HAP-1 (cell line): ENCODE data around the gene ACOT7.
A peak's percentile ranks its signal among the peaks of the same experiment; 100 is the strongest.

Experiments used
- DNase-seq, 2 experiments: peaks; one replicate each; pipeline ENCODE4 v3.0.0-alpha.2; 2016 to 2020; ENCODE audit warnings: low spot score in 2 of 2
- H3K27me3 ChIP-seq: fragments of 250-450 bp; sonication (Bioruptor Pico); 2 replicates; pipeline ENCODE4 v1.5.1; 2020; ENCODE audit warnings: low read depth, mild to moderate bottlenecking, moderate library complexity
- H3K36me3 ChIP-seq: fragments of 250-450 bp; sonication (Bioruptor Pico); replicated peaks from 2 replicates; pipeline ENCODE4 v1.5.1; 2020; ENCODE audit warnings: mild to moderate bottlenecking
- H3K4me1 ChIP-seq: fragments of 250-450 bp; sonication (Bioruptor Pico); 2 replicates; pipeline ENCODE4 v1.5.1; 2020; ENCODE audit warnings: mild to moderate bottlenecking
- H3K4me3 ChIP-seq: fragments of 250-450 bp; sonication (Bioruptor Pico); 2 replicates; pipeline ENCODE4 v1.5.1; 2020; ENCODE audit warnings: mild to moderate bottlenecking, moderate library complexity
- H3K9me3 ChIP-seq: fragments of 250-450 bp; sonication (Bioruptor Pico); 2 replicates; pipeline ENCODE4 v1.5.1; 2020; ENCODE audit warnings: mild to moderate bottlenecking, moderate library complexity
- in situ Hi-C: fragments of 300-500 bp; cut with MboI; formaldehyde crosslinking; loops from 3 replicates; pipeline ENCODE4 v1.14.3; 2020; ENCODE audit warnings: low sequenced_read_pairs, inconsistent platforms, mixed read lengths

ACOT7 gene

GRCh38 chr1:6243053-6243834 lies 150.3 kb downstream of the ACOT7 start:
- no peak for DNase-seq
- Histone ChIP-seq H3K9me3 (no peaks in the 10 kb centered on the region), H3K4me3 (no peak overlapping the region), H3K27me3 (peaks cover 26% of the 10 kb centered on the region), H3K36me3 (no peaks in the 10 kb centered on the region), H3K4me1 (peaks cover 38% of the 10 kb centered on the region)
- in situ Hi-C loops, result no loop called here

GRCh38 chr1:6241887-6242740 lies 151.5 kb downstream of the ACOT7 start:
- H3K27me3 ChIP-seq, result peaks cover 26% of the 10 kb centered on the region

GRCh38 chr1:6241107-6241886 lies 152.3 kb downstream of the ACOT7 start:
- no peaks in the 10 kb centered on the region for H3K36me3 ChIP-seq
- H3K4me1 ChIP-seq, result peaks cover 39% of the 10 kb centered on the region
- DNase-seq, result no peak
- H3K4me3 ChIP-seq, result no peak overlapping the region
- in situ Hi-C loops, result no loop called here
- peaks cover under 1% of the 10 kb centered on the region; the same call in 1 of the 2 replicates for H3K9me3 ChIP-seq
- peaks cover 22% of the 10 kb centered on the region for H3K27me3 ChIP-seq

More at GRCh38 chr1:6241887-6242740, 151.5 kb downstream of the ACOT7 start:
- no peaks in the 10 kb centered on the region for H3K36me3 ChIP-seq
- no peaks in the 10 kb centered on the region for H3K9me3 ChIP-seq
- peaks cover 38% of the 10 kb centered on the region for H3K4me1 ChIP-seq
- in situ Hi-C loops, result no loop called here
- H3K4me3 ChIP-seq, result no peak overlapping the region
- peak in 1 of 2 experiments; percentile 72 for DNase-seq

DNA sequence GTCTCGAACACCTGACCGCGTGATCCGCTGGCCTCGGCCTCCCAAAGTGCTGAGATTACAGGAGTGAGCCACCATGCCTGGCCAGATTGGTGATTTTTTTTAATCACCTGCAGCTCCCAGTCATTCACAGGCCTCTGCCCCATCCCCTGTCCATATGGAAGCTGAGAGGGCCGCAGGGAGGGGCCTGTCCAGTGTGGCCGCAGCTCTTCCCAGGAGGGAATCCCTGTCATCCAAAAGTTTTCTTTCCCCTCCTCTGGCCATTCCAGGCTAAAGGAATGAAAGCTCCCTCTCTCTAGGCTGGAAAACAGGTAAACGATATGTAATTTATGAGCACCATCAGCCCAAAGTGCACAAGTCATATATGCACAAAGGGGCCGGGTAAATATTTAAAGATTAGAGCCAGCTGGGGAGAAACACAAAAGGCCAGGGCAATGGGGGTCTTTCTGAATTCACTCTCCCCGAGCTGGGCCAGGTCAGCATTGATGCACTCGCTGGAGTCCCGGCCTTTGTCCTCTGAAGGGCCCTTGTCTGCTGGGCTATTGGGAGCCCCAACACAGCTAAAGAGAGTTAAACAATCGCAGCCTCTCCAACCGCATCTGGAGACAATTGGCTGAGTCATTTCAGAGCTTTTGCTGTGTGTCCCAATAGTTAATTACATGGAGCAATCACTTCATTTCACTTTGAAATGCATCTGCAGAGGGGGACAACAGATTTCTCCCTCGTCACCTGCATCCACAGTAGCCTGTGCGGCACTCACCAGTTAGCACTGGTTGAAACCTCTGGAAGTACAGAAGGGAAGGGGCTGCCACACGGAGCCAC lies 153.4 kb downstream of the ACOT7 start:
- in situ Hi-C loops, result no loop called here
- H3K36me3 ChIP-seq, result no peaks in the 10 kb centered on the region
- peaks cover 2% of the 10 kb centered on the region; the same call in 1 of the 2 replicates for H3K9me3 ChIP-seq
- no peak overlapping the region for H3K4me3 ChIP-seq
- peaks cover 22% of the 10 kb centered on the region for H3K27me3 ChIP-seq
- H3K4me1 ChIP-seq, result peaks cover 42% of the 10 kb centered on the region
- peak; percentile 70 to 77 for DNase-seq

- Histone ChIP-seq H3K27me3 (peaks cover 17% of the 10 kb centered on the region), H3K36me3 (peaks cover 1% of the 10 kb centered on the region), H3K4me3 (no peak overlapping the region), H3K9me3 (peaks cover 2% of the 10 kb centered on the region; the same call in 1 of the 2 replicates), H3K4me1 (peaks cover 43% of the 10 kb centered on the region)
- DNase-seq, result peak; percentile 84 to 91
- in situ Hi-C loops, result no loop called here
Measured at GRCh38 chr1:6239213-6239752, 154.3 kb downstream of the ACOT7 start.

- H3K9me3 ChIP-seq, result peaks cover 2% of the 10 kb centered on the region; the same call in 1 of the 2 replicates
- peaks cover 47% of the 10 kb centered on the region for H3K4me1 ChIP-seq
- in situ Hi-C loops, result no loop called here
- no peak overlapping the region for H3K4me3 ChIP-seq
- H3K27me3 ChIP-seq, result peaks cover 3% of the 10 kb centered on the region
- H3K36me3 ChIP-seq, result peaks cover 23% of the 10 kb centered on the region
- DNase-seq, result no peak
Measured at GRCh38 chr1:6237093-6237492, 156.5 kb downstream of the ACOT7 start.

DNA sequence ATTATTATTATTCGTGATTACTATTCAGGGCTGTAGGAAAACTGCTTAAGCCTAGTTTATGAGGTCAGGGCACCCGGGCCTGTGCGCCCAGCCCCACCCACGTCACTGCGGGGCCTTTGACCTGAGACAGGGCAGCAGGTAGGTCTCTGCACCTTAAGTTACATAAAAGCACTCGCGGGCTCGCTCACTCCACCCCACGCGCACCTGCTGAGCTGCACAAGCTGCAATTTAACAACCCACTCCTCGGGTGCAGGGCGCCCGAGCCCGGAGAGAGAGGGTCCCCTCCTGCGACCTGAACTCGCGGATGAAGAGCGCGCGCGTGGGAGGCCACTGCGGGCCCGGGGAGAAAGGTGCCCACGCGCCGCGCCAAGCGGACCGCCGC lies 158.3 kb downstream of the ACOT7 start:
- in situ Hi-C loops, result no loop called here
- Histone ChIP-seq H3K27me3 (no peaks in the 10 kb centered on the region), H3K4me1 (peaks cover 31% of the 10 kb centered on the region), H3K4me3 (peak overlapping the region; percentile 73), H3K9me3 (peaks cover 2% of the 10 kb centered on the region; the same call in 1 of the 2 replicates), H3K36me3 (peaks cover 38% of the 10 kb centered on the region)
- no peak for DNase-seq

- DNase-seq, result no peak
- peaks cover 2% of the 10 kb centered on the region; the same call in 1 of the 2 replicates for H3K9me3 ChIP-seq
- in situ Hi-C loops, result no loop called here
- H3K4me1 ChIP-seq, result peaks cover 25% of the 10 kb centered on the region
- peaks cover 43% of the 10 kb centered on the region for H3K36me3 ChIP-seq
- no peaks in the 10 kb centered on the region for H3K27me3 ChIP-seq
- peak overlapping the region; percentile 73 for H3K4me3 ChIP-seq
Measured at GRCh38 chr1:6234502-6235295, 158.9 kb downstream of the ACOT7 start.

GRCh38 chr1:6233376-6233775 lies 160.2 kb downstream of the ACOT7 start:
- H3K36me3 ChIP-seq, result peaks cover 57% of the 10 kb centered on the region
- in situ Hi-C loops, result no loop called here
- DNase-seq, result no peak

GRCh38 chr1:6225651-6226050 lies 167.9 kb downstream of the ACOT7 start:
- Histone ChIP-seq H3K4me3 (no peak overlapping the region), H3K36me3 (peaks cover 100% of the 10 kb centered on the region), H3K27me3 (no peaks in the 10 kb centered on the region), H3K4me1 (no peaks in the 10 kb centered on the region), H3K9me3 (no peaks in the 10 kb centered on the region)
- in situ Hi-C loops, result no loop called here
- DNase-seq, result no peak

More at GRCh38 chr1:6233376-6233775, 160.2 kb downstream of the ACOT7 start:
- Histone ChIP-seq H3K4me3 (no peak overlapping the region; the same call in 1 of the 2 replicates), H3K4me1 (peaks cover 12% of the 10 kb centered on the region), H3K9me3 (peaks cover 2% of the 10 kb centered on the region; the same call in 1 of the 2 replicates), H3K27me3 (no peaks in the 10 kb centered on the region)

DNA sequence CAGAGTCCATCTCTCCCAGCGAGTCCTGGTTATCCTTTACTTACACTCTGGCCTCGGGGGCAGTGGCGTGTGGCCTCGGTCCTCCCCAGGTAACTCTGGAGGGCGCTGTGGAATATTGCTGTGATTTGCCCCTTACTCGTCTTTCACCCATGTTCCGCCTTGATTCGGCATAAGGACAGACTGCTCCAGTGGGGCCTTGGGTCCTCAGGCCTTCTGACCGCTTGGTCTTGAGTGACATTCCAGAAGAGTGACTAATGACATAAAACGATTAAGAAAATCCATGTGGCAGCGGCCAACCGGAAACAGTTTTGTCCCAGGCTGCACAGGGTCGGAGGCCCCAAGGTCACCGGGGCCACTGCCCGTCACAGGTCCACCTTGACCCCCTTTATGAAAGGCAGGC lies 168.8 kb downstream of the ACOT7 start:
- H3K27me3 ChIP-seq, result no peaks in the 10 kb centered on the region
- no peaks in the 10 kb centered on the region for H3K4me1 ChIP-seq
- in situ Hi-C loops, result no loop called here
- no peaks in the 10 kb centered on the region for H3K9me3 ChIP-seq
- no peak overlapping the region for H3K4me3 ChIP-seq
- H3K36me3 ChIP-seq, result peaks cover 93% of the 10 kb centered on the region
- no peak for DNase-seq

GRCh38 chr1:6223617-6224016 lies 169.9 kb downstream of the ACOT7 start:
- no peak for DNase-seq
- H3K27me3 ChIP-seq, result no peaks in the 10 kb centered on the region
- in situ Hi-C loops, result no loop called here
- no peaks in the 10 kb centered on the region for H3K9me3 ChIP-seq
- H3K4me1 ChIP-seq, result no peaks in the 10 kb centered on the region
- H3K4me3 ChIP-seq, result no peak overlapping the region
- peaks cover 82% of the 10 kb centered on the region for H3K36me3 ChIP-seq
